Lung microvascular endothelial cell (primary cell): ENCODE results near the gene UNK. TPM values are rescaled to one million over a fixed set of nuclear protein-coding genes. Genes with fewer than 3 reads are reported as not detected.
"Not testable (repeated sequence)": the region's sequence is repeated elsewhere in the genome, so short reads cannot be mapped to it uniquely, and the experiment has no call there.

Experiments
- DNase-seq, 2 donors: peaks; one replicate each; pipeline versions ENCODE4 v3.0.0 to v3.0.0-alpha.2; 2010; ENCODE audit warnings: low read depth in 2 of 2
- total RNA-seq: library from RNA; depleted of rRNA; stranded (reverse); fragments of >200 nt; gene quantifications from 2 replicates; pipeline ENCODE4 v1.2.1, GENCODE V29; 2014

The UNK gene
- total RNA-seq, 1 donor from 2014 or later: 9.1 TPM

- DNase-seq: no peak
Observed at GRCh38 chr17:75847614-75848522, 63.3 kb downstream of the UNK start.

DNA sequence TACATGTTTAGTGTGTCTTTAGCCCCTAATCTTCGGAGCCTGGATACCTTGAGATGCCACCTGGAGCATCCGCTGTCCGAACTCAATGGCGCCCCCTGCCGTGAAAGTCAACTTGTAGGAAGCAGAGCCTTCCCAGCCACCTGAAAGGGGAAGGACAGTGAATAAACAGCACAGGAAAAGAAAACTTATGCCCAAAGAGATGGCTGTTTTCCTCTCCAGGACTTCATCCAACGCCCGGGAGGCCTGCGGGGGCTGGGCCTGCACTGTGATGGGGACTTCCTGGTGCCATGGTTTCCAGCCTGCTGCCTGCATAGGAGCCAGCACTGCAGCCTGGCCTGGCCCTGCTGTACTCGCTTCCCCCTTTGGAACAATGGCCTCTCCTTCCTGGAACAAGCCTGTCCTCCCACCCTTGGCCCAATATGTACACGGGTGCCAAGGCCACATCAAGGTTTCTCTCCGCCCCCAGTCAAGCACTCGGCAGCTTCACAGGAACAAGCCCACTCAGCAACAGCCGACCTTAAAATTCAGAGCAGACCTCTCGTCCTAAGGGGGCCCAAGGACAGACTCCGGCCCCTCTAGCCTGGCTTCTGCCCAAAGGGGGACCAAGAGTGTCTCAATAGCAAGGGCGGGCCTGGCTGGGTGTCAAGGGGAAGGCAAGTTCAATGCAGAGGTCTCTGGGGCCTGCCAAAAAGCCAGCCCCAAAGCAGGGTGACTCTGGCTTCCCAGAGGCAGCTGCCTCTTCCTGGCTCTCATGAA is 64.1 kb downstream of the UNK start:
- DNase-seq: peak; percentile 62 to 98

DNA sequence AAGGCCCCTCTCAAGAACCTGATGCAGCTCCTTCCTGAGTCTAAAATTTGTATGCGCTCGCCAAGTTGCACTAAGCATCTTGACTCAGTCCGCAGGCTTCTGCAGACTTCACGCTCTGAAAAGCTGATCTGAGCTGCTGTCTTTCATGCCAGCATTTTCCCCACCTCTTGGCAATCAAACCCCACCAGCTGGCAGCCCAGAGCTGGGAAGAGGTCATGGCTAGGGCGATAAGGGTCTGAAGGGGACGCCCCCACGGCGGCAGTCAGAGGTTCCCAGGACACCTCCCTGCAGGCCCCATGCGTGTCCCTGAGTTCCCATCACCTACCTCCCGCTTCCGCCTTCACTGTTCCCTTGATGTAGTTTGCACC is 64.7 kb downstream of the UNK start:
- peak; percentile 28 to 43 for DNase-seq

GRCh38 chr17:75849724-75850123 is 65.1 kb downstream of the UNK start:
- peak; percentile 35 to 68 for DNase-seq

- DNase-seq: no peak
Observed at GRCh38 chr17:75850928-75851692, 66.5 kb downstream of the UNK start.

GRCh38 chr17:75851693-75851991 is 67.0 kb downstream of the UNK start:
- not testable (repeated sequence) for DNase-seq

- DNase-seq: peak; percentile 78 to 91
Observed at GRCh38 chr17:75853433-75853832, 68.8 kb downstream of the UNK start.

DNA sequence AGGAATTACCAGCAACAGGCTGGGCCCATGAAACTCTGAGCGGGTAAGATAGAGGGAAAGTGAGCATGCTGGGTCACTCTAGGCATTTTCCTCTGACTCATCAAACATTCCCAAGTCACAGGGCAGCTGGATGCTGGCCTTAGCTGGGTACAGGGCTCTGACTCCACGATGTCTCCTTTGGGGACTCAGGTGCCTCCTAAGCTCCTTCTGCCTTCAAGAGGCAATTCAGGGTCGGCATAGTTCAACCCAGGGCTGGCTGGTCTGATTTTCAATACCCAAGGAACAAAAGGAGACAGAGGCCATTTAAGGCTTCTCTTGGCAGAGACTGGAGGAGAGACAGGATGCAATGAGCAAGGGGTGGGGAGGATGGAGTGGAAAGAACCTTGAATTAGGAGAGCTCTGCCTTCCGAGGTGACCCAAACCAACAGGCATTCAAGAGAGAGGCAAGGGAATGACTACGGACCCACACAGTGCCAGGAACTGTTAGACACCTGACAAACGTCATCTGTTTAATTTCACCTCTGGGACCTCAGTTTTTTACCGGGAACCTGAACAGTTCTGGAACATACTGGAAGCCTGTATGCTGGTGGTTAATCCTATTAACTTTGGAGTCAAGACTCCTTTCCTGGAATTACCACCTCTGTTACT is 69.6 kb downstream of the UNK start:
- peak; percentile 73 for DNase-seq

- no peak for DNase-seq
Observed at GRCh38 chr17:75854881-75855309, 70.3 kb downstream of the UNK start.

GRCh38 chr17:75855310-75856061 is 70.9 kb downstream of the UNK start, which contains the start of gene WBP2:
WBP2 (minus strand) TSS chr17:75855335; CDS start chr17:75855297, 38 bp downstream.
- DNase-seq: peak; percentile 100

GRCh38 chr17:75856062-75856756 is 71.6 kb downstream of the UNK start:
- peak; percentile 44 to 49 for DNase-seq

DNA sequence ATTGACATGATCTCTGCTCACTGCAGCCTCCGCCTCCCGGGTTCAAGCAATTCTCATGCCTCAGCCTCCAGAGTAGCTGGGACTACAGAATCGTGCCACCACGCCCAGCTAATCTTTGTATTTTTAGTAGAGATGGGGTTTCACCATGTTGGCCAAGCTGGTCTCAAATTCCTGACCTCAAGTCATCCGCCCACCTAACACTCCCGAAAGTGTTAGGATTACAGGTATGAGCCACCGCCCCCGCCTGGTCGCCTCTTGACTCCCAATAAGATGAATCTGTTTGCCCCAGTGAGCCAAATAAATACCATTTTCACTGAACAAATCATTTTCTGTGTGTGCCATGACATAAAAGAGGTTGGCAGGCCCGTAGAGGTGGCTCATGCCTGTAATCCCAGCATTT is 74.8 kb downstream of the UNK start:
- DNase-seq: not testable (repeated sequence)

DNA sequence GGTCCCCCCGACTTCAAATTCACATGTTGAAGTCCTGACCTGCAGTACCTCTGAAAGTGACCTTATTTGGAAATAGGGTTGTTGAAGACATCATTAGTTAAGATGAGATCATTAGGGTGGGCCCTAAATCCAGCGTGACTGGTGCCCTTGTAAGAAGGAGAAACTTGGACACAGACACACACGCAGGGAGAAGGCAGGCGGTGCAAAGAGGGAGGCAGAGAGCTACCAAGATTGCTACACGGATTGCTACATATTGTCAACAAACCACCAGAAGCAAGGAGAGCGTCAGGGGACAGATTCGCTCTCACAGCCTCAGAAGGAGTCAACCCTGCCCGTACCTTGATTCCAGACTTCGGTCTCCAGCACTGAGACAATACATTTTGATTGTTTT is 77.3 kb downstream of the UNK start:
- no peak for DNase-seq

DNA sequence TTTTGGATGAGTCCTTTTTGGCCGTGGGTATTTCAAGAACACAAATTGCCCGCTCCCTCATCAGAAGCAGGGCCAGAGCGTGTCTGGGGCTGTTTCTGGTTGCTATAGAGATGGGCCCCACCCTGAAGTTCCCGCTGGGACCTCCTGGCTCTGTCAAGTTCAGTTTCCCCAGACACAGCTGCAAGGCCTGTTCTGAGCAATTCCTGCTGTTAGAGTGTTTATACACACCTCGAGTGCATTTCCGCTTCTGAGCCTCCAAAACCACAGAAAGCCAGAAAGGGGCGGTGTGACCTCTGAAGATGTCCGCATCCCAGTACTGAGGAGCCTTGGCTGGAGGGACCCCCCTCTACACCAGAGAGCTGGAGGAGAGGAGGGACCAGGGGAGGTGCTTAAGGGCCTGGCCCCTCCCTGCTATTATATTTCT is 79.9 kb downstream of the UNK start:
- peak in 1 of 2 donors; percentile 89 for DNase-seq

DNA sequence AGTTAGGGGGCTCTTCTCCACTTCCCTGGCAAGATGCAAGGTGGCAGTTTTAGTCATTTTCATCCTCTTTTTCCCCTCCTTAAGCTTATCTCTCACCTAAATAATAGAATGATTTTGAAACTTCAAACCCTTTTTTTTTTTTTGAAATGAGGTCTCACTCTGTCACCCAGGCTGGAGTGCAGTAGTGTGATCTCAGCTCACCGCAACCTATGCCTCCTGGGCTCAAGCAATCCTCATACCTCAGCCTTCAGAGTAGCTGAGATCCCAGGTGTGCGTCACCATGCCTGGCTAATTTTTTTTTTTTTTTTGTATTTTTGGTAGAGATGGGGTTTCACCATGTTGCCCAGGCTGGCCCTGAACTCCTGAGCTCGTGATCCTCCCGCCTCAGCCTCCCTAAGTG is 80.3 kb downstream of the UNK start:
- DNase-seq: not testable (repeated sequence)

DNA sequence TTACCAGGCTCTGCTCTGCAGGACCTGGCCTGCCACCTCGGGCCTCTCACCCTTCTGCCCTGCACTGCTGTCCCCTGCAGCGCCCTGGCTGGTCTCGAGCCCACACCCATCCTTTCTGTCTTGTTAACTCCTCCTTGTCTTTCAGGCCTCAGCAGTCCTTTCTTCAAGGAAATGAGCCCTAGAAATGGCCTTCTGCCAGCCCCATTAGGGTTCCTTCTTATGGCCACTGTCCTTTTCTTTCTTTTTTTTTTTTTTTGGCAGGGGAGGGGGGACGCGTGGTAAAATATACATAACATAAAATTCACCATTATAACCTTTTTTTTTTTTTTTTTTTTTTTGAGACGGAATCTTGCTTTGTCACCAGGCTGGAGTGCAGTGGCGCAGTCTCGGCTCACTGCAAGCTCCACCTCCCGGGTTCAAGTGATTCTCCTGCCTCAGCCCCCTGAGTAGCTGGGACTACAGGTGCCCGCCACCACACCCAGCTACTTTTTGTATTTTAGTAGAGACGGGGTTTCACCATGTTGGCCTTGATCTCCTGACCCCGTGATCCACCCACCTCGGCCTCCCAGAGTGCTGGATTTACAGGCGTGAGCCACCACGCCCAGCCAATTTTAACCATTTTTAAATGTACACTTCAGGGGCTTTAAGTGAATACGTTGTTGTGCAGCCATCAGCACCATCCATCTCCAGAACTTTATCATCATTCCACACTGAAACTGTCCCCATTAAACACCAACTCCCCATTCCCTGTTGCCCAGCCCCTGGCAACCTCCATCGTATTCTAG is 81.0 kb downstream of the UNK start:
- DNase-seq: not testable (repeated sequence)

DNA sequence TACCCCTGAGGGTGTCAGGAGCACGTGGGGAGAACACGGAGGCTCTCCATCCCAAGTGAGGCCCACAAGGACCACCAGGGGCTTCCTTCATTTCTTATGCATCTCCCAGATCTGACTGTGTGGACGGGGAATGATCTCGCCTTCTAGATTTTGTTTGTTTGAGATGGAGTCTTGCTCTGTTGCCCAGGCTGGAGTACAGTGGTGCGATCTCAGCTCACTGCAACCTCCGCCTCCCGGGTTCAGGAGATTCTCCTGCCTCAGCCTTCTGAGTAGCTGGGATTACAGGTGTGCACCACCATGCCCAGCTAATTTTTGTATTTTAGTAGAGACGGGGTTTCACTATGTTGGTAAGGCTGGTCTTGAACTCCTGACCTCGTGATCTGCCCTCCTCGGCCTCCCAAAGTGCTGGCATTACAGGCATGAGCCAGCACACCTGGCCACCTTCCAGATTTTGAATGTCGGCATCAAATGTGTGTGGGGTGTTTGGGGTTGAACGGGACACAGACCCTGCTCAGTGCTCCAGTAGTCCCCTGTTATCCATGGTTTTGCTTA is 84.2 kb downstream of the UNK start:
- not testable (repeated sequence) for DNase-seq

DNA sequence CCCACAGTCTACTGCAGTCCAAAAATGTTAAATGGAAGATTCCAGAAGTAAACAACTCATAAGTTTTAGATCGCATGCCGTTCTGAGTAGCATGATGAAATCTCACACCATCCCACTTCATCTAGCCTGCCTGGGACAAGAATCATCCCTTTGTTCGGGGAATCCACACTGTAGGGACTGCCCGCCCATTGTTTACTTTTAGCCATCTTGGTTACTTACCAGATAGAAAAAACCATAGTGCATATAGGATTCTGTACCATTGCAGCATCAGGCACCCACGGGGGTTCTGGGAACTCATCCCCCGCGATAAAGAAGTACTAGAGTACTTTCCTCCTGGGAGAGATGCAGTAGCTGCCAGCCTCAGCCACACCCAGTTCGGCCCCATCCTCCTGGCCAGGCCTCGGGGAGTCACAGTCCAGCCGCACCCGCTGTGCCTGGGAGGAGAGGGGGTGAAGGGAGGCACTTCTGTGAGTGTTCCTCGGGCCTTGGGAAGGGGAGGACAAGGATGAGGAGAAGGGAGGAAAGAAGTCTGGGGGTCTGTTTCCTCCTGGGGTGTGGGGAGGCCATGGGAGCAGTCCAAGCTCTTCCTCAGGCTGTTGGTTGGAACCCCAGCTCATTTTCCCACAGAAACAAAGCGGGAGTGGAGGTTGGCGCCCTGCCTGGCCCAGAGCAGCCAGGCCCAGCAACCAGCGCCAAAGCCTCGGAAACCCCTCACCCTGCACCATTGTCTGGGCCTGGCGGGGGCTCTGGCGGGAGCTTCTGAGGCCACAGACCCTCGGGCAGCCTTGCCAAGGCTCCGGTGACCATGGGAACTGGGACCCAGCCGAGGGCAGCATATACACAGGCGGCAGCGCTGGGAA is 84.9 kb downstream of the UNK start:
- peak; percentile 29 to 95 for DNase-seq
